H1 (cell line): ENCODE measurements around the gene CKAP2L. TPM values are rescaled to one million over a fixed set of nuclear protein-coding genes. Genes with fewer than 3 reads are reported as not detected.

Experiments used
- CTCF ChIA-PET: fragments of 300-600 bp; sonication (Branson Sonifier 250); formaldehyde crosslinking; loops from one replicate; lab custom pipeline; 2021; ENCODE audit not compliant: partially characterized antibody; lab: Charles Lee
- POLR2A ChIA-PET: fragments of 300-600 bp; sonication (Branson Sonifier 250); formaldehyde crosslinking; loops from one replicate; lab custom pipeline; 2021; ENCODE audit warnings: inconsistent platforms; ENCODE audit not compliant: partially characterized antibody; lab: Charles Lee
- DNase-seq, 2 experiments: peaks; one replicate each; pipeline versions ENCODE4 v3.0.0 to v3.0.0-alpha.2; 2010 to 2022; ENCODE audit warnings: low spot score in 2 of 2, low read depth in 1 of 2, mixed read lengths in 1 of 2
- FAIRE-seq: peaks from 2 replicates; lab custom pipeline; 2011; peaks lifted over from hg19 to GRCh38; lab: Jason Lieb, UNC
- H2AFZ ChIP-seq: 2 replicates; pipeline ENCODE4 v1.8.1; 2012; ENCODE audit warnings: low read length, inconsistent platforms
- H2AK5ac ChIP-seq: 2 replicates; pipeline ENCODE4 v1.6.1; 2013; ENCODE audit warnings: low read depth, low read length
- H2BK120ac ChIP-seq: replicated peaks from 2 replicates; pipeline ENCODE3; 2013; ENCODE audit warnings: low read depth, low read length, inconsistent platforms
- H2BK12ac ChIP-seq: 2 replicates; pipeline ENCODE4 v1.6.1; 2013; ENCODE audit warnings: low read depth, low read length
- H2BK15ac ChIP-seq: 2 replicates; pipeline ENCODE4 v1.6.1; 2013; ENCODE audit warnings: low read length
- H2BK20ac ChIP-seq: 2 replicates; pipeline ENCODE4 v1.6.1; 2013; ENCODE audit warnings: low read length
- H2BK5ac ChIP-seq: 2 replicates; pipeline ENCODE4 v1.6.1; 2013; ENCODE audit warnings: low read depth, low read length
- H3K14ac ChIP-seq: 2 replicates; pipeline ENCODE4 v1.6.1; 2013; ENCODE audit warnings: inconsistent platforms; ENCODE audit not compliant: insufficient read length
- H3K18ac ChIP-seq: 2 replicates; pipeline ENCODE4 v1.6.1; 2013; ENCODE audit warnings: low read length; ENCODE audit errors: extremely low read depth
- H3K23ac ChIP-seq: 2 replicates; pipeline ENCODE4 v1.6.1; 2013; ENCODE audit warnings: inconsistent platforms; ENCODE audit not compliant: insufficient read length
- H3K23me2 ChIP-seq: 2 replicates; pipeline ENCODE4 v1.6.1; 2013; ENCODE audit warnings: low read depth, low read length
- H3K27ac ChIP-seq: 2 replicates; pipeline ENCODE4 v1.6.1; 2011; ENCODE audit warnings: low read depth, low read length, inconsistent platforms
- H3K27me3 ChIP-seq, 4 experiments: replicated peaks in 1 of 4; 1 replicate in 1 of 4; 2 replicates in 3 of 4; pipeline versions ENCODE4 v1.6.1 to v1.8.1; 2011 to 2013; ENCODE audit warnings: low read length in 3 of 4, mild to moderate bottlenecking in 3 of 4, inconsistent platforms in 2 of 4, mixed read lengths in 2 of 4, moderate library complexity in 1 of 4; ENCODE audit not compliant: control insufficient read depth in 3 of 4, insufficient read depth in 3 of 4; ENCODE audit errors: extremely low read depth in 1 of 4
- H3K36me3 ChIP-seq, 4 experiments: 2 replicates each; pipeline versions ENCODE4 v1.6.1 to v1.8.1; 2011 to 2013; ENCODE audit warnings: mild to moderate bottlenecking in 4 of 4, low read length in 3 of 4, moderate library complexity in 2 of 4, control low read depth in 1 of 4, inconsistent platforms in 1 of 4; ENCODE audit not compliant: insufficient read depth in 4 of 4, control insufficient read depth in 2 of 4
- H3K4ac ChIP-seq: replicated peaks from 2 replicates; pipeline ENCODE3; 2013; ENCODE audit warnings: low read length, low read depth, mixed read lengths, inconsistent platforms; ENCODE audit not compliant: insufficient read length
- H3K4me1 ChIP-seq, 4 experiments: replicated peaks in 1 of 4; 1 replicate in 1 of 4; 2 replicates in 3 of 4; pipeline versions ENCODE4 v1.6.1 to v1.8.1; 2011 to 2013; ENCODE audit warnings: low read length in 3 of 4, inconsistent platforms in 2 of 4, mixed read lengths in 1 of 4; ENCODE audit not compliant: insufficient read depth in 4 of 4, control insufficient read depth in 3 of 4
- H3K4me2 ChIP-seq, 2 experiments: 2 replicates each; pipeline versions ENCODE4 v1.6.1 to v1.8.1; 2011 to 2013; ENCODE audit warnings: low read depth in 2 of 2, low read length in 2 of 2, control low read depth in 1 of 2, inconsistent platforms in 1 of 2, mild to moderate bottlenecking in 1 of 2; ENCODE audit not compliant: insufficient read depth in 1 of 2
- H3K4me3 ChIP-seq, 4 experiments: fragments of 200-600, 300-600 bp in 1 of 4; sonication (generic), shearing (Covaris generic), sonication (Bioruptor Twin) in 1 of 4; 2 replicates each; pipeline versions ENCODE4 v1.5.1 to v1.8.1; 2011 to 2016; ENCODE audit warnings: low read length in 4 of 4, low read depth in 3 of 4, control low read depth in 2 of 4, inconsistent platforms in 2 of 4, mild to moderate bottlenecking in 2 of 4, mixed read lengths in 1 of 4, moderate library complexity in 1 of 4; ENCODE audit not compliant: insufficient read depth in 2 of 4; ENCODE audit errors: extremely low read depth in 1 of 4
- H3K56ac ChIP-seq: replicated peaks from 2 replicates; pipeline ENCODE3; 2013; ENCODE audit warnings: low read depth, mild to moderate bottlenecking, mixed read lengths, low read length, inconsistent platforms; ENCODE audit not compliant: insufficient read length
- H3K79me1 ChIP-seq: 2 replicates; pipeline ENCODE4 v1.6.1; 2013; ENCODE audit warnings: low read depth, low read length, control low read depth
- H3K79me2 ChIP-seq, 2 experiments: 2 replicates each; pipeline versions ENCODE4 v1.6.1 to v1.8.1; 2012 to 2013; ENCODE audit warnings: low read length in 2 of 2, mild to moderate bottlenecking in 2 of 2, inconsistent platforms in 1 of 2; ENCODE audit not compliant: insufficient read depth in 2 of 2, control insufficient read depth in 1 of 2
- H3K9ac ChIP-seq, 4 experiments: replicated peaks in 1 of 4; 1 replicate in 1 of 4; 2 replicates in 3 of 4; pipeline versions ENCODE4 v1.6.1 to v1.8.1; 2011 to 2013; ENCODE audit warnings: low read depth in 3 of 4, low read length in 3 of 4, control low read depth in 2 of 4, mild to moderate bottlenecking in 2 of 4, moderate library complexity in 2 of 4, inconsistent platforms in 1 of 4; ENCODE audit errors: extremely low read depth in 1 of 4
- H3K9me3 ChIP-seq, 2 experiments: 2 replicates each; pipeline versions ENCODE4 v1.6.1 to v1.8.1; 2012 to 2013; ENCODE audit warnings: mild to moderate bottlenecking in 2 of 2, moderate library complexity in 2 of 2, control low read depth in 1 of 2, inconsistent platforms in 1 of 2, low read depth in 1 of 2, low read length in 1 of 2, mixed read lengths in 1 of 2; ENCODE audit not compliant: insufficient read depth in 2 of 2
- H4K20me1 ChIP-seq, 2 experiments: replicated peaks in 1 of 2; 2 replicates each; pipeline versions ENCODE3 to v1.8.1; 2011 to 2013; ENCODE audit warnings: inconsistent platforms in 2 of 2, low read length in 2 of 2, mild to moderate bottlenecking in 1 of 2; ENCODE audit not compliant: insufficient read depth in 2 of 2, control insufficient read depth in 1 of 2
- H4K5ac ChIP-seq: 2 replicates; pipeline ENCODE4 v1.6.1; 2013; ENCODE audit warnings: low read length, low read depth, mixed read lengths, inconsistent platforms; ENCODE audit not compliant: insufficient read length
- H4K8ac ChIP-seq: 2 replicates; pipeline ENCODE4 v1.8.0; 2013; ENCODE audit warnings: mild to moderate bottlenecking, moderate library complexity, low read length, inconsistent platforms; ENCODE audit not compliant: insufficient read depth; ENCODE audit errors: extremely low read depth
- H4K91ac ChIP-seq: replicated peaks from 2 replicates; pipeline ENCODE3; 2013; ENCODE audit warnings: low read length, mixed read lengths, inconsistent platforms; ENCODE audit not compliant: insufficient read length
- CHD1 ChIP-seq: IDR thresholded peaks from 2 replicates; pipeline ENCODE4 v1.6.1; 2012; ENCODE audit warnings: low read depth, low read length, improper control_type of control experiment
- CTBP2 ChIP-seq: IDR thresholded peaks from 2 replicates; pipeline ENCODE4 v1.7.0; 2011; ENCODE audit warnings: borderline replicate concordance, mild to moderate bottlenecking, moderate library complexity, mixed read lengths, low read length; ENCODE audit not compliant: insufficient read depth, insufficient read length
- GABPA ChIP-seq: IDR thresholded peaks from 2 replicates; pipeline ENCODE4 v1.6.1; 2011; ENCODE audit warnings: mild to moderate bottlenecking, low read length, moderate library complexity, borderline replicate concordance; ENCODE audit not compliant: insufficient read depth
- KDM5A ChIP-seq: fragments of 200-600 bp; IDR thresholded peaks from 2 replicates; pipeline ENCODE4 v1.7.1; 2012; ENCODE audit warnings: mild to moderate bottlenecking, low read length, inconsistent platforms, mixed read lengths
- POLR2A ChIP-seq, 2 experiments: IDR thresholded peaks; 1 replicate in 1 of 2; 2 replicates in 1 of 2; pipeline ENCODE4 v1.6.1; 2011; ENCODE audit warnings: low read depth in 2 of 2, low read length in 2 of 2, mild to moderate bottlenecking in 2 of 2; ENCODE audit errors: control extremely low read depth in 1 of 2
- SIX5 ChIP-seq: IDR thresholded peaks from 2 replicates; pipeline ENCODE4 v1.6.1; 2011; ENCODE audit warnings: mild to moderate bottlenecking, low read depth, low read length
- SRF ChIP-seq: IDR thresholded peaks from 2 replicates; pipeline ENCODE4 v1.6.1; 2011; ENCODE audit warnings: mild to moderate bottlenecking, low read depth, low read length, moderate library complexity
- WGBS, 2 experiments: shearing (Covaris generic) in 1 of 2; methylation state at CpG; one replicate each; pipeline versions ENCODE4 v1.1.6 to v1.1.7; 2013 to 2015; ENCODE audit warnings: low lambda C conversion rate in 2 of 2, mixed read lengths in 2 of 2, inconsistent platforms in 1 of 2, low coverage in 1 of 2, missing lambda C conversion rate in 1 of 2; ENCODE audit not compliant: insufficient replicate concordance in 2 of 2, insufficient coverage in 1 of 2, insufficient read length in 1 of 2; ENCODE audit errors: extremely low coverage in 1 of 2, missing lambda C conversion rate in 1 of 2; 5-methylcytosine and 5-hydroxymethylcytosine counted together
- polyA plus RNA-seq, 7 experiments: library from polyadenylated mRNA; depleted of rRNA in 3 of 7; stranded (reverse) in 5 of 7; unstranded in 2 of 7; fragments of >200 nt in 5 of 7; fragments of 200-250 nt in 2 of 7; gene quantifications; 1 replicate in 5 of 7; 2 replicates in 1 of 7; 4 replicates in 1 of 7; pipeline versions ENCODE4 v1.2.1 to v1.2.3, GENCODE V29; 2011 to 2013; ENCODE audit warnings: missing spikeins in 2 of 7, mixed read lengths in 2 of 7
- total RNA-seq: library from RNA; stranded (reverse); fragmentation: NEBNext Ultra II Directional; extraction: Animal tissue kit (Norgen Biotek cat#: 25700); gene quantifications from 2 replicates; pipeline ENCODE4 v1.2.1, GENCODE V29; 2021

Gene CKAP2L
- total and polyA plus RNA-seq, 2 of the 8 experiments (the other 6 are each of a cell fraction or from before 2014, with no cell fraction given): 2.5 to 20.7 TPM

GRCh38 chr2:112728378-112729175 is 35.8 kb downstream of the CKAP2L start:
- Histone ChIP-seq H4K20me1 (no peaks in the 10 kb centered on the region), H3K36me3 (no peaks in the 10 kb centered on the region), H2BK20ac (no peak overlapping the region), H3K4ac (no peak overlapping the region), H4K91ac (no peak overlapping the region), H3K79me2 (no peaks in the 10 kb centered on the region), H2BK15ac (no peak overlapping the region), H3K27me3 (no peaks in the 10 kb centered on the region), H3K23me2 (no peaks in the 10 kb centered on the region), H2AFZ (no peak overlapping the region), H3K56ac (no peak overlapping the region), H3K18ac (no peak overlapping the region), H2BK5ac (no peak overlapping the region), H3K14ac (no peak overlapping the region), H2BK12ac (no peak overlapping the region), H3K4me1 (no peaks in the 10 kb centered on the region; a peak in 2 of 7 replicates), H3K9me3 (no peaks in the 10 kb centered on the region), H3K9ac (no peak overlapping the region), H4K8ac (no peak overlapping the region; the same call in 1 of the 2 replicates), H3K27ac (no peak overlapping the region), H3K4me3 (no peak overlapping the region), H2BK120ac (no peak overlapping the region), H3K23ac (no peak overlapping the region), H3K4me2 (no peak overlapping the region), H2AK5ac (no peak overlapping the region), H4K5ac (no peak overlapping the region), H3K79me1 (no peaks in the 10 kb centered on the region)
- ChIA-PET POLR2A (interaction anchor here (1.0 to 1.4 kb wide), 3 partner anchors 9 to 82 kb away, joined by 3 to 4 read pairs (median 3); partner anchors contain the start of gene SLC20A1), CTCF (interaction anchor here (0.7 to 10.5 kb wide), 21 partner anchors 9 to 582 kb away, joined by 3 to 185 read pairs (median 20); partner anchors contain the start of gene SLC20A1)
- TF ChIP-seq CTBP2: no peak
- no peak for TF ChIP-seq GABPA
- TF ChIP-seq KDM5A: no peak
- no peak for TF ChIP-seq CHD1
- no peak for TF ChIP-seq POLR2A (IDR thresholded peaks at IDR 0.05; ENCODE audit: control extremely low read depth in 1 of 2, low read depth in 2 of 2, low read length in 2 of 2)
- TF ChIP-seq SRF: no peak
- no peak for TF ChIP-seq SIX5
- DNase-seq: no peak
- WGBS, 2 experiments: 82% methylated on average over 11 of the region's 11 CpGs; no CpG with 5 or more reads in 1 of the 2 experiments
- no peak for FAIRE-seq
